ENCODE results near the gene OTUD5. TPM values are rescaled to one million over a fixed set of nuclear protein-coding genes. Genes with fewer than 3 reads are reported as not detected.
"Not testable (repeated sequence)": the region's sequence is repeated elsewhere in the genome, so short reads cannot be mapped to it uniquely, and the experiment has no call there.

Gene OTUD5
- total RNA-seq, 1 experiment from 2014 or later = 17.8 TPM

DNA sequence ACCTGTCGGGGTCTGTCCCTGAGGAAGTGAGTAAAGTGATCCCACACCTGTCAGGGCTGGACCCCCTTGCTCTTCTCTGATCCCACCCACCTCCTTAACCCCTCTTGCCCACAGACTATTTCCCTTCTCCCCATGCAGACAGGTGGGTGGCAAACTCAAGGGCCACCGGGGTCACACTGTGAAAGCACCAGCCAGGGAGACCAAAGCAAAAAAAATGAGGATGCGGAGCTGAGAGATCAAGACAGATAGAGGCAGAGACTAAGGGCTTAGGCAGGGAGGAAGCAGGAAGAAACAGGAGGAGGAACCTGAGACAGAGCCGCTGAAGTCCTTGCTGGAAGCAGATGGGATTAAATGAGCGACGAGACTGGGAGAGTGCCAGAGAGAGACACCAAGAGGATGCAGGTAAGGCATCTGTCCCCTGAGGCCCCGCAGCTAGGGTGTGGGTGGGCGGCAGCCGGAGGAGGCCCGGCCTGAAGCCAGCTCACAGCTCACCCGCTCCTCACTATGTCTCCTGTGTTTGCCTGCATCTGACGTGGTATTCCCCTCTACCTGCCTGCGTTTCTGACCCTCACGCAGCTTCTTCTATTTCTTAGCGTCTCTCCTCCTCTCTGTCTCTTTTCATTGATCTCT is 67.0 kb downstream of the OTUD5 start:
- no peak for DNase-seq (ENCODE audit: low read depth)

DNA sequence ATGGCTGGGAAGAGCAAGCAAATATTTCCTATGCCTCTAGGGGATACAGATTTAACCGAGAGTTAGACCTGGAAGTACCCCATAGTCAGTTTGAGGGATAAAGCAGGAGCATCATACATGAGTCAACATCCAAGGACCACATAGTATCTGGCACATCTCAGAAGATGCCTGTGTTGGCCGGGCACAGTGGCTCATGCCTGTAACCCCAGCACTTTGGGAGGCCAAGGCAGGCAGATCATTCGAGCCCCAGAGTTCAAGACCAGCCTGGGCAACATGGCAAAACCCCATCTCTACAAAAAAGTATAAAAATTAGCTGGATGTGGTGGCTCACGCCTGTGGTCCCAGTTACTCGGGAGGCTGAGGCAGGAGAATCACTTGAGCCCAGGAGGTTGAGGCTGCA is 70.8 kb downstream of the OTUD5 start:
- not testable (repeated sequence) for DNase-seq (ENCODE audit: low read depth)

DNA sequence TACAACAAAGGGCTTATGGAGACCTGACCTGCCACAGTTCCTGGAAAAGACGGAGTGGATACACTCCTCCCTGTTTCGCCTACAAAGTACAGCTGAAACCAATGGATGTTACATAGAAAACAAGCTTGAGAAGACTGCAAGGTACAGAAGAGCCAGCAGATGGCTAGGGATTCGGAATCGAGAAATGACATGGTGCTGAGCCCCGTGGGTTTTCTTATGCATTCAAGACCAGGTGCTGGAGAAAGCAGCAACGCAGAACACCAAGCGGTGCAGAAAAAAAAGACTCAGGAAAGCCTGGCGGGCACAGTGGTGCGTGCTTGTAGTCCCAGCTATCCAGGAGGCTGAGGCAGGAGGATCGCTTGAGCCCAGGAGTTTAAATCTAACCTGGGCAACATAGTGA is 73.7 kb downstream of the OTUD5 start:
- no peak for DNase-seq (ENCODE audit: low read depth)

DNA sequence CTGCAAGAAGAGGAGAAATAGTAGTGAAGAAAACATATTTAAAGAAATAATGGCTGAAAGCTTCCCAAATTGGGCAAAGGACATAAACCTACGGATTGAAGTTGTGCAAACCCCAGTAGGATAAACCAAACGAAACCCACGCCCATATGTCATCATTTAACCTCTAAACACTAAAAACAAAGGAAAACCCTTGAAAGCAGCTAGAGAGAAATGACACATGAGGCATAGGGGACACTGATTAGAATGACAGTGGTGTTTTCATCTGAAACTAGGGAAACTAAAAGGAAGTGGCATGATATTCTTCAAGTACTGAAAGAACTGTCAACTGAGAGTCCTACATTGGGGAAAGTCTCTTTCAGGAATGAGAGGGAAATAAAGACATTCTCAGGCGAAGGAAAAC is 80.5 kb downstream of the OTUD5 start:
- not testable (repeated sequence) for DNase-seq (ENCODE audit: low read depth)

Other genes starting within 250 kb of the OTUD5 start
- not detected in 2 replicates for gene GLOD5, start 195.9 kb downstream of the OTUD5 start, total RNA-seq (2014; rRNA removed; shearing (Covaris generic))
- gene GATA1, start 171.0 kb downstream of the OTUD5 start, total RNA-seq (2014; rRNA removed; shearing (Covaris generic)) = not detected in 2 replicates
- gene HDAC6, start 155.5 kb downstream of the OTUD5 start, total RNA-seq (2014; rRNA removed; shearing (Covaris generic)) = 18.9 and 40.9 TPM in 2 replicates
- not detected in 2 replicates for gene ERAS, start 131.1 kb downstream of the OTUD5 start, total RNA-seq (2014; rRNA removed; shearing (Covaris generic))
- 28.7 and 32.1 TPM in 2 replicates for gene PCSK1N, start 122.0 kb downstream of the OTUD5 start, total RNA-seq (2014; rRNA removed; shearing (Covaris generic))
- 47.4 and 64.1 TPM in 2 replicates for gene TIMM17B, start 59.8 kb downstream of the OTUD5 start, total RNA-seq (2014; rRNA removed; shearing (Covaris generic))
- 102 TPM in 2 replicates for gene PQBP1, start 59.7 kb downstream of the OTUD5 start, total RNA-seq (2014; rRNA removed; shearing (Covaris generic))
- gene SLC35A2, start 46.0 kb downstream of the OTUD5 start, total RNA-seq (2014; rRNA removed; shearing (Covaris generic)) = 24.8 and 24.9 TPM in 2 replicates
- gene PIM2, start 38.6 kb downstream of the OTUD5 start, total RNA-seq (2014; rRNA removed; shearing (Covaris generic)) = 4.6 and 6.6 TPM in 2 replicates
- 0.18 and 0.46 TPM in 2 replicates for gene KCND1, start 14.2 kb upstream of the OTUD5 start, total RNA-seq (2014; rRNA removed; shearing (Covaris generic))
- 9.7 and 16.9 TPM in 2 replicates for gene GRIPAP1, start 44.7 kb upstream of the OTUD5 start, total RNA-seq (2014; rRNA removed; shearing (Covaris generic))
- gene TFE3, start 85.8 kb upstream of the OTUD5 start, total RNA-seq (2014; rRNA removed; shearing (Covaris generic)) = 24.5 and 36.2 TPM in 2 replicates
- gene CCDC120, start 101.4 kb upstream of the OTUD5 start, total RNA-seq (2014; rRNA removed; shearing (Covaris generic)) = 0.09 and 0.46 TPM in 2 replicates
- 3.4 and 3.5 TPM in 2 replicates for gene PRAF2, start 116.4 kb upstream of the OTUD5 start, total RNA-seq (2014; rRNA removed; shearing (Covaris generic))
- 20.3 and 41.1 TPM in 2 replicates for gene WDR45, start 122.3 kb upstream of the OTUD5 start, total RNA-seq (2014; rRNA removed; shearing (Covaris generic))
- gene GPKOW, start 166.1 kb upstream of the OTUD5 start, total RNA-seq (2014; rRNA removed; shearing (Covaris generic)) = 24.5 and 28.2 TPM in 2 replicates
- gene MAGIX, start 205.2 kb upstream of the OTUD5 start, total RNA-seq (2014; rRNA removed; shearing (Covaris generic)) = 0.12 and 2.5 TPM in 2 replicates
- gene PLP2, start 214.3 kb upstream of the OTUD5 start, total RNA-seq (2014; rRNA removed; shearing (Covaris generic)) = 28.6 and 34.3 TPM in 2 replicates
- 5.6 and 12.4 TPM in 2 replicates for gene PRICKLE3, start 228.8 kb upstream of the OTUD5 start, total RNA-seq (2014; rRNA removed; shearing (Covaris generic))
- gene SYP, start 242.6 kb upstream of the OTUD5 start, total RNA-seq (2014; rRNA removed; shearing (Covaris generic)) = 7.5 and 7.6 TPM in 2 replicates